ENCODE data around the gene GOLIM4. TPM values are rescaled to one million over a fixed set of nuclear protein-coding genes. Genes with fewer than 3 reads are reported as not detected.

GOLIM4 gene
- total RNA-seq, 1 experiment from 2014 or later = 17.4 TPM

- CTCF ChIA-PET = no interaction called here
- H3K27me3 Mint-ChIP-seq (ENCODE audit: insufficient read depth, unreplicated experiment) = no peaks in the 10 kb centered on the region
- H3K4me3 Mint-ChIP-seq (ENCODE audit: unreplicated experiment) = no peak overlapping the region
- intact Hi-C loops (cut with micrococcal nuclease; ENCODE audit: unreplicated experiment) = loop anchor here (2.0 kb wide), 1 partner anchor 16 kb away; no protein-coding TSS in a partner anchor
- no peaks in the 10 kb centered on the region for H3K9me3 ChIP-seq
- POLR2A ChIA-PET = no interaction called here
- H3K4me1 Mint-ChIP-seq (ENCODE audit: low read depth, unreplicated experiment) = no peaks in the 10 kb centered on the region
- no peak overlapping the region for H3K4me3 ChIP-seq (ENCODE audit: low read depth, low read length)
- H3K36me3 ChIP-seq (ENCODE audit: control insufficient read depth, insufficient read depth, low read length) = no peaks in the 10 kb centered on the region
- H3K9me3 Mint-ChIP-seq (ENCODE audit: unreplicated experiment) = no peaks in the 10 kb centered on the region
- TF ChIP-seq CTCF (IDR thresholded peaks at IDR 0.05; ENCODE audit: insufficient read depth in 1 of 2, low read depth in 1 of 2, low read length in 1 of 2, severe bottlenecking in 1 of 2, unreplicated experiment in 1 of 2) = no peak
- peak in 1 of 2 experiments; percentile 3 for DNase-seq
- H3K27me3 ChIP-seq (replicated peaks; ENCODE audit: control insufficient read depth, insufficient read depth, low read length) = no peaks in the 10 kb centered on the region
- peaks cover 13% of the 10 kb centered on the region for H3K4me1 ChIP-seq
- no peaks in the 10 kb centered on the region for H3K36me3 Mint-ChIP-seq (ENCODE audit: insufficient read depth, unreplicated experiment)
- BruUV-seq (replicated peaks) = no TSS peak
- H3K27ac Mint-ChIP-seq (ENCODE audit: unreplicated experiment) = no peak overlapping the region
Measured at GRCh38 chr3:167992381-167992780, 103.3 kb downstream of the GOLIM4 start.

GRCh38 chr3:167991213-167991612 lies 104.5 kb downstream of the GOLIM4 start:
- H3K9me3 ChIP-seq = no peaks in the 10 kb centered on the region
- H3K9me3 Mint-ChIP-seq (ENCODE audit: unreplicated experiment) = no peaks in the 10 kb centered on the region
- H3K27me3 Mint-ChIP-seq (ENCODE audit: insufficient read depth, unreplicated experiment) = no peaks in the 10 kb centered on the region
- ChIA-PET POLR2A (no interaction called here), CTCF (no interaction called here)
- no peaks in the 10 kb centered on the region for H3K36me3 ChIP-seq (ENCODE audit: control insufficient read depth, insufficient read depth, low read length)
- TF ChIP-seq CTCF (IDR thresholded peaks at IDR 0.05; ENCODE audit: insufficient read depth in 1 of 2, low read depth in 1 of 2, low read length in 1 of 2, severe bottlenecking in 1 of 2, unreplicated experiment in 1 of 2) = no peak
- no peaks in the 10 kb centered on the region for H3K36me3 Mint-ChIP-seq (ENCODE audit: insufficient read depth, unreplicated experiment)
- H3K4me3 ChIP-seq (ENCODE audit: low read depth, low read length) = no peak overlapping the region
- no peak overlapping the region for H3K27ac Mint-ChIP-seq (ENCODE audit: unreplicated experiment)
- peaks cover 13% of the 10 kb centered on the region for H3K4me1 ChIP-seq
- H3K27me3 ChIP-seq (replicated peaks; ENCODE audit: control insufficient read depth, insufficient read depth, low read length) = no peaks in the 10 kb centered on the region
- no peak for DNase-seq
- H3K4me1 Mint-ChIP-seq (ENCODE audit: low read depth, unreplicated experiment) = no peaks in the 10 kb centered on the region
- no peak overlapping the region for H3K4me3 Mint-ChIP-seq (ENCODE audit: unreplicated experiment)
- BruUV-seq (replicated peaks) = no TSS peak
- intact Hi-C loops (cut with micrococcal nuclease; ENCODE audit: unreplicated experiment) = no loop called here

- POLR2A ChIA-PET = no interaction called here
- intact Hi-C loops (cut with micrococcal nuclease; ENCODE audit: unreplicated experiment) = no loop called here
Measured at GRCh38 chr3:167989999-167990398, 105.7 kb downstream of the GOLIM4 start.

More at GRCh38 chr3:167989999-167990398, 105.7 kb downstream of the GOLIM4 start:
- H3K27ac Mint-ChIP-seq (ENCODE audit: unreplicated experiment) = no peak overlapping the region
- no TSS peak for BruUV-seq (replicated peaks)
- no peaks in the 10 kb centered on the region for H3K27me3 Mint-ChIP-seq (ENCODE audit: insufficient read depth, unreplicated experiment)
- H3K4me1 Mint-ChIP-seq (ENCODE audit: low read depth, unreplicated experiment) = no peaks in the 10 kb centered on the region
- H3K4me1 ChIP-seq = peaks cover 13% of the 10 kb centered on the region
- no peak overlapping the region for H3K4me3 ChIP-seq (ENCODE audit: low read depth, low read length)
- no peaks in the 10 kb centered on the region for H3K27me3 ChIP-seq (replicated peaks; ENCODE audit: control insufficient read depth, insufficient read depth, low read length)
- DNase-seq = no peak
- H3K36me3 Mint-ChIP-seq (ENCODE audit: insufficient read depth, unreplicated experiment) = no peaks in the 10 kb centered on the region
- H3K4me3 Mint-ChIP-seq (ENCODE audit: unreplicated experiment) = no peak overlapping the region
- CTCF ChIA-PET = no interaction called here
- no peak for TF ChIP-seq CTCF (IDR thresholded peaks at IDR 0.05; ENCODE audit: insufficient read depth in 1 of 2, low read depth in 1 of 2, low read length in 1 of 2, severe bottlenecking in 1 of 2, unreplicated experiment in 1 of 2)
- no peaks in the 10 kb centered on the region for H3K9me3 ChIP-seq
- H3K9me3 Mint-ChIP-seq (ENCODE audit: unreplicated experiment) = no peaks in the 10 kb centered on the region
- H3K36me3 ChIP-seq (ENCODE audit: control insufficient read depth, insufficient read depth, low read length) = no peaks in the 10 kb centered on the region
